ENCODE data around the gene MAML2. TPM values are rescaled to one million over a fixed set of nuclear protein-coding genes. Genes with fewer than 3 reads are reported as not detected.

MAML2 gene
- total and polyA plus RNA-seq, 2 experiments from 2014 or later, result 2.0 to 7.1 TPM

DNA sequence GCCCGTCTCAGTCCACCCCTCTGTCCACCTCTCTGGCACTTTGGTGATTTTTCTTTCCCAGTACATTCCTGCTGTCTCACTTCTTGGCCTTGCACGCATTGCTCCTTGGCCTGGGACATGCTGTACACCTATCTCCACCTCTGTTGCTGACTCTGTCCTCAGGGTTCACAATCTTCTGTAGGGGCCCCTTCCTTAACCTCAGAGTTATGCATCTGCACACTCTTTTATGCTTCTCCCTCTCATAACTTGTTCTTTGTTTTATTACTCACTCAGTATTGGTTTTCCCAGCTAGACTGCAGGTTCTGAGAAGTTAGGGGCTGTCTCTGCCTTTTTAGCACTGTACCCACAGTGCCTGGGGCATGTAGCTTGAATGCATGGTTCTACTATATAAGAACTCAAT, 279.9 kb downstream of the MAML2 start (continued):
- TF ChIP-seq, protein P1, sequence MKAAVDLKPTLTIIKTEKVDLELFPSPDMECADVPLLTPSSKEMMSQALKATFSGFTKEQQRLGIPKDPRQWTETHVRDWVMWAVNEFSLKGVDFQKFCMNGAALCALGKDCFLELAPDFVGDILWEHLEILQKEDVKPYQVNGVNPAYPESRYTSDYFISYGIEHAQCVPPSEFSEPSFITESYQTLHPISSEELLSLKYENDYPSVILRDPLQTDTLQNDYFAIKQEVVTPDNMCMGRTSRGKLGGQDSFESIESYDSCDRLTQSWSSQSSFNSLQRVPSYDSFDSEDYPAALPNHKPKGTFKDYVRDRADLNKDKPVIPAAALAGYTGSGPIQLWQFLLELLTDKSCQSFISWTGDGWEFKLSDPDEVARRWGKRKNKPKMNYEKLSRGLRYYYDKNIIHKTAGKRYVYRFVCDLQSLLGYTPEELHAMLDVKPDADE (IDR thresholded peaks at IDR 0.05), result no peak

DNA sequence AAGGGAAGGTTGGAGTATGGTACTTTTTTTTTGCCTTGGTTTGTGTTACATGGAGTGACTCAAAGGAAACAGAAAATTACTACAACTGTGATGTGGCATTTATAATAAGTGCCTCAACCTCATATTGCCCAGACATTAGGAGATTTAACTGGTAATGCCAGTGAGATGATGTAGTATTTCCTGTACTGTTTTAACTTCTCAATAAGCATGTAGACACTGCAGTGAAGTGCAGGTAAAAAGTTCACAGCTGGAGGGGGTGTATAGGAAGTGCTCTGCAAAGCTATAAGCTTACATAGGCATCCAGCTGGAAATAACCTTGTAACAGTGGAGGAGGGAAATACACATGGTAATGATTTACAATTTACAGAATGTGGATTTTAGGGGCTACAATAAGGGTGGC, 280.9 kb downstream of the MAML2 start:
- no peaks in the 10 kb centered on the region for H3K9me3 Mint-ChIP-seq
- ATAC-seq, result no peak
- Histone ChIP-seq H3K27ac (ENCODE audit: low read depth) (no peak overlapping the region), H2AFZ (no peak overlapping the region), H3K27me3 (ENCODE audit: insufficient read depth) (no peaks in the 10 kb centered on the region), H3K4me3 (no peak overlapping the region), H3K9me2 (ENCODE audit: insufficient read depth) (no peaks in the 10 kb centered on the region), H3K79me2 (replicated peaks; ENCODE audit: insufficient read depth) (no peaks in the 10 kb centered on the region), H3K4me2 (no peak overlapping the region), H3K36me3 (ENCODE audit: insufficient read depth) (no peaks in the 10 kb centered on the region), H3K4me1 (ENCODE audit: insufficient read depth) (peaks cover 2% of the 10 kb centered on the region; the same call in 1 of the 2 replicates), H3F3A (replicated peaks; ENCODE audit: low read depth) (no peaks in the 10 kb centered on the region), H4K20me1 (replicated peaks; ENCODE audit: insufficient read depth) (no peaks in the 10 kb centered on the region)
- TF ChIP-seq ZNF114 (CRISPR knock-in tag; IDR thresholded peaks at IDR 0.05) (no peak), EZH2 (IDR thresholded peaks at IDR 0.05; ENCODE audit: low read depth, unreplicated experiment) (no peak), JUNB (IDR thresholded peaks at IDR 0.05; ENCODE audit: unreplicated experiment) (no peak), NANOG (IDR thresholded peaks at IDR 0.05; ENCODE audit: borderline replicate concordance) (no peak), EZH2phosphoT487 (IDR thresholded peaks at IDR 0.05; ENCODE audit: unreplicated experiment) (no peak)
- TF ChIP-seq, protein P2, sequence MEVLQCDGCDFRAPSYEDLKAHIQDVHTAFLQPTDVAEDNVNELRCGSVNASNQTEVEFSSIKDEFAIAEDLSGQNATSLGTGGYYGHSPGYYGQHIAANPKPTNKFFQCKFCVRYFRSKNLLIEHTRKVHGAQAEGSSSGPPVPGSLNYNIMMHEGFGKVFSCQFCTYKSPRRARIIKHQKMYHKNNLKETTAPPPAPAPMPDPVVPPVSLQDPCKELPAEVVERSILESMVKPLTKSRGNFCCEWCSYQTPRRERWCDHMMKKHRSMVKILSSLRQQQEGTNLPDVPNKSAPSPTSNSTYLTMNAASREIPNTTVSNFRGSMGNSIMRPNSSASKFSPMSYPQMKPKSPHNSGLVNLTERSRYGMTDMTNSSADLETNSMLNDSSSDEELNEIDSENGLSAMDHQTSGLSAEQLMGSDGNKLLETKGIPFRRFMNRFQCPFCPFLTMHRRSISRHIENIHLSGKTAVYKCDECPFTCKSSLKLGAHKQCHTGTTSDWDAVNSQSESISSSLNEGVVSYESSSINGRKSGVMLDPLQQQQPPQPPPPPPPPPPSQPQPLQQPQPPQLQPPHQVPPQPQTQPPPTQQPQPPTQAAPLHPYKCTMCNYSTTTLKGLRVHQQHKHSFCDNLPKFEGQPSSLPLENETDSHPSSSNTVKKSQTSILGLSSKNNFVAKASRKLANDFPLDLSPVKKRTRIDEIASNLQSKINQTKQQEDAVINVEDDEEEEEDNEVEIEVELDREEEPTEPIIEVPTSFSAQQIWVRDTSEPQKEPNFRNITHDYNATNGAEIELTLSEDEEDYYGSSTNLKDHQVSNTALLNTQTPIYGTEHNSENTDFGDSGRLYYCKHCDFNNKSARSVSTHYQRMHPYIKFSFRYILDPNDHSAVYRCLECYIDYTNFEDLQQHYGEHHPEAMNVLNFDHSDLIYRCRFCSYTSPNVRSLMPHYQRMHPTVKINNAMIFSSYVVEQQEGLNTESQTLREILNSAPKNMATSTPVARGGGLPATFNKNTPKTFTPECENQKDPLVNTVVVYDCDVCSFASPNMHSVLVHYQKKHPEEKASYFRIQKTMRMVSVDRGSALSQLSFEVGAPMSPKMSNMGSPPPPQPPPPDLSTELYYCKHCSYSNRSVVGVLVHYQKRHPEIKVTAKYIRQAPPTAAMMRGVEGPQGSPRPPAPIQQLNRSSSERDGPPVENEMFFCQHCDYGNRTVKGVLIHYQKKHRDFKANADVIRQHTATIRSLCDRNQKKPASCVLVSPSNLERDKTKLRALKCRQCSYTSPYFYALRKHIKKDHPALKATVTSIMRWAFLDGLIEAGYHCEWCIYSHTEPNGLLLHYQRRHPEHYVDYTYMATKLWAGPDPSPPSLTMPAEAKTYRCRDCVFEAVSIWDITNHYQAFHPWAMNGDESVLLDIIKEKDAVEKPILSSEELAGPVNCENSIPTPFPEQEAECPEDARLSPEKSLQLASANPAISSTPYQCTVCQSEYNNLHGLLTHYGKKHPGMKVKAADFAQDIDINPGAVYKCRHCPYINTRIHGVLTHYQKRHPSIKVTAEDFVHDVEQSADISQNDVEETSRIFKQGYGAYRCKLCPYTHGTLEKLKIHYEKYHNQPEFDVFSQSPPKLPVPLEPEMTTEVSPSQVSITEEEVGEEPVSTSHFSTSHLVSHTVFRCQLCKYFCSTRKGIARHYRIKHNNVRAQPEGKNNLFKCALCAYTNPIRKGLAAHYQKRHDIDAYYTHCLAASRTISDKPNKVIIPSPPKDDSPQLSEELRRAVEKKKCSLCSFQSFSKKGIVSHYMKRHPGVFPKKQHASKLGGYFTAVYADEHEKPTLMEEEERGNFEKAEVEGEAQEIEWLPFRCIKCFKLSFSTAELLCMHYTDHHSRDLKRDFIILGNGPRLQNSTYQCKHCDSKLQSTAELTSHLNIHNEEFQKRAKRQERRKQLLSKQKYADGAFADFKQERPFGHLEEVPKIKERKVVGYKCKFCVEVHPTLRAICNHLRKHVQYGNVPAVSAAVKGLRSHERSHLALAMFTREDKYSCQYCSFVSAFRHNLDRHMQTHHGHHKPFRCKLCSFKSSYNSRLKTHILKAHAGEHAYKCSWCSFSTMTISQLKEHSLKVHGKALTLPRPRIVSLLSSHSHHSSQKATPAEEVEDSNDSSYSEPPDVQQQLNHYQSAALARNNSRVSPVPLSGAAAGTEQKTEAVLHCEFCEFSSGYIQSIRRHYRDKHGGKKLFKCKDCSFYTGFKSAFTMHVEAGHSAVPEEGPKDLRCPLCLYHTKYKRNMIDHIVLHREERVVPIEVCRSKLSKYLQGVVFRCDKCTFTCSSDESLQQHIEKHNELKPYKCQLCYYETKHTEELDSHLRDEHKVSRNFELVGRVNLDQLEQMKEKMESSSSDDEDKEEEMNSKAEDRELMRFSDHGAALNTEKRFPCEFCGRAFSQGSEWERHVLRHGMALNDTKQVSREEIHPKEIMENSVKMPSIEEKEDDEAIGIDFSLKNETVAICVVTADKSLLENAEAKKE (CRISPR knock-in tag; IDR thresholded peaks at IDR 0.05), result no peak
- TF ChIP-seq, protein P3, sequence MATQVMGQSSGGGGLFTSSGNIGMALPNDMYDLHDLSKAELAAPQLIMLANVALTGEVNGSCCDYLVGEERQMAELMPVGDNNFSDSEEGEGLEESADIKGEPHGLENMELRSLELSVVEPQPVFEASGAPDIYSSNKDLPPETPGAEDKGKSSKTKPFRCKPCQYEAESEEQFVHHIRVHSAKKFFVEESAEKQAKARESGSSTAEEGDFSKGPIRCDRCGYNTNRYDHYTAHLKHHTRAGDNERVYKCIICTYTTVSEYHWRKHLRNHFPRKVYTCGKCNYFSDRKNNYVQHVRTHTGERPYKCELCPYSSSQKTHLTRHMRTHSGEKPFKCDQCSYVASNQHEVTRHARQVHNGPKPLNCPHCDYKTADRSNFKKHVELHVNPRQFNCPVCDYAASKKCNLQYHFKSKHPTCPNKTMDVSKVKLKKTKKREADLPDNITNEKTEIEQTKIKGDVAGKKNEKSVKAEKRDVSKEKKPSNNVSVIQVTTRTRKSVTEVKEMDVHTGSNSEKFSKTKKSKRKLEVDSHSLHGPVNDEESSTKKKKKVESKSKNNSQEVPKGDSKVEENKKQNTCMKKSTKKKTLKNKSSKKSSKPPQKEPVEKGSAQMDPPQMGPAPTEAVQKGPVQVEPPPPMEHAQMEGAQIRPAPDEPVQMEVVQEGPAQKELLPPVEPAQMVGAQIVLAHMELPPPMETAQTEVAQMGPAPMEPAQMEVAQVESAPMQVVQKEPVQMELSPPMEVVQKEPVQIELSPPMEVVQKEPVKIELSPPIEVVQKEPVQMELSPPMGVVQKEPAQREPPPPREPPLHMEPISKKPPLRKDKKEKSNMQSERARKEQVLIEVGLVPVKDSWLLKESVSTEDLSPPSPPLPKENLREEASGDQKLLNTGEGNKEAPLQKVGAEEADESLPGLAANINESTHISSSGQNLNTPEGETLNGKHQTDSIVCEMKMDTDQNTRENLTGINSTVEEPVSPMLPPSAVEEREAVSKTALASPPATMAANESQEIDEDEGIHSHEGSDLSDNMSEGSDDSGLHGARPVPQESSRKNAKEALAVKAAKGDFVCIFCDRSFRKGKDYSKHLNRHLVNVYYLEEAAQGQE (IDR thresholded peaks at IDR 0.05; ENCODE audit: unreplicated experiment), result no peak
- TF ChIP-seq, protein P1 (IDR thresholded peaks at IDR 0.05), result no peak
- H3K4me3 Mint-ChIP-seq, result no peak overlapping the region
- no peak for DNase-seq (ENCODE audit: low spot score)
- H3K27ac Mint-ChIP-seq, result no peak overlapping the region
- H3K27me3 Mint-ChIP-seq (ENCODE audit: insufficient read depth, low read depth, poor library complexity), result no peaks in the 10 kb centered on the region
- H3K4me1 Mint-ChIP-seq, result peaks cover 2% of the 10 kb centered on the region
- no peaks in the 10 kb centered on the region for H3K36me3 Mint-ChIP-seq (ENCODE audit: low read depth)

Measured in GM23338 (cell line).